Right forelimb (tissue), 1 donor: ENCODE results near the gene DUS1L.

Experiments
- DNase-seq: peaks from one replicate; pipeline ENCODE4 v3.0.0-alpha.2; 2018

DUS1L gene

GRCh38 chr17:82076018-82076784 lies 10.6 kb upstream of the DUS1L start:
- no peak for DNase-seq

- no peak for DNase-seq
These were observed 7.8 kb upstream of the DUS1L start for GRCh38 chr17:82073446-82073845.

- no peak for DNase-seq
These were observed 7.2 kb upstream of the DUS1L start for GRCh38 chr17:82072827-82073226.

- DNase-seq, result no peak
These were observed 5.0 kb upstream of the DUS1L start for GRCh38 chr17:82070611-82071010.

- DNase-seq, result no peak
These were observed 389 bp downstream of the DUS1L start for GRCh38 chr17:82065193-82065637.

GRCh38 chr17:82064433-82065192 lies 991 bp downstream of the DUS1L start:
- DNase-seq, result no peak

- DNase-seq, result no peak
These were observed 1.9 kb downstream of the DUS1L start for GRCh38 chr17:82063424-82064415.

- no peak for DNase-seq
These were observed 2.6 kb downstream of the DUS1L start for GRCh38 chr17:82062984-82063368.

GRCh38 chr17:82062076-82062983 lies 3.3 kb downstream of the DUS1L start:
- DNase-seq, result no peak

GRCh38 chr17:82061047-82061925 lies 4.3 kb downstream of the DUS1L start:
- no peak for DNase-seq

- DNase-seq, result no peak
These were observed 5.0 kb downstream of the DUS1L start for GRCh38 chr17:82060614-82061013.

GRCh38 chr17:82060001-82060380 lies 5.6 kb downstream of the DUS1L start:
- DNase-seq, result no peak

GRCh38 chr17:82059272-82060000 lies 6.2 kb downstream of the DUS1L start:
- no peak for DNase-seq

GRCh38 chr17:82058855-82059249 lies 6.8 kb downstream of the DUS1L start:
- DNase-seq, result no peak

- DNase-seq, result no peak
These were observed 7.3 kb downstream of the DUS1L start for GRCh38 chr17:82058230-82058854.

GRCh38 chr17:82056729-82057621 lies 8.6 kb downstream of the DUS1L start:
- DNase-seq, result no peak

- DNase-seq, result no peak
These were observed 9.5 kb downstream of the DUS1L start for GRCh38 chr17:82055965-82056728.
